HepG2 (cell line): ENCODE results near the gene PPFIA3. TPM values are rescaled to one million over a fixed set of nuclear protein-coding genes. Genes with fewer than 3 reads are reported as not detected.

Experiments
- ARHGAP35 ChIP-seq: sonication (generic); formaldehyde crosslinking; IDR thresholded peaks from 2 replicates; pipeline ENCODE4 v1.9.0; 2022; ENCODE audit warnings: mild to moderate bottlenecking, inconsistent platforms, moderate library complexity, missing genetic modification reagents, borderline replicate concordance
- CBX1 ChIP-seq: IDR thresholded peaks from one replicate; pipeline ENCODE4 v1.6.1; 2016; ENCODE audit warnings: antibody characterized with exemption, low read depth
- CBX2 ChIP-seq, 2 experiments: fragments of 200-600 bp in 1 of 2; sonication (generic); formaldehyde crosslinking in 1 of 2; IDR thresholded peaks; 2 replicates each; pipeline versions ENCODE4 v1.7.0 to v1.8.1; 2018 to 2022; ENCODE audit warnings: low read depth in 2 of 2, low read length in 1 of 2, mild to moderate bottlenecking in 1 of 2, missing genetic modification reagents in 1 of 2
- CCAR2 ChIP-seq: fragments of 200-400 bp; formaldehyde crosslinking; optimal IDR thresholded peaks from 2 replicates; pipeline ENCODE3; 2018; ENCODE audit warnings: low read depth, mild to moderate bottlenecking, low read length, moderate library complexity
- CREB1 ChIP-seq, 2 experiments: fragments of 450-650 bp in 1 of 2; IDR thresholded peaks; 2 replicates each; pipeline ENCODE4 v1.6.1; 2016 to 2017; ENCODE audit warnings: control low read depth in 1 of 2, mild to moderate bottlenecking in 1 of 2, missing compliant biosample characterization in 1 of 2, missing genetic modification characterization in 1 of 2
- FOSL2 ChIP-seq: sonication (generic); formaldehyde crosslinking; IDR thresholded peaks from 2 replicates; pipeline ENCODE4 v1.4.0; 2020; ENCODE audit warnings: missing genetic modification reagents
- GABPB1 ChIP-seq: IDR thresholded peaks from 2 replicates; pipeline ENCODE4 v1.6.1; 2016; ENCODE audit warnings: mild to moderate bottlenecking, missing genetic modification reagents, moderate library complexity, missing compliant biosample characterization
- HIVEP1 ChIP-seq: sonication (generic); formaldehyde crosslinking; IDR thresholded peaks from 2 replicates; pipeline ENCODE4 v1.4.0; 2020; ENCODE audit warnings: mild to moderate bottlenecking, missing genetic modification reagents
- KDM4B ChIP-seq: sonication (generic); formaldehyde crosslinking; IDR thresholded peaks from 2 replicates; pipeline ENCODE4 v1.4.0; 2020; ENCODE audit warnings: missing genetic modification reagents
- MAFK ChIP-seq, 2 experiments: IDR thresholded peaks in 1 of 2; conservative IDR thresholded peaks in 1 of 2; 2 replicates each; pipeline ENCODE4 v1.6.1; 2011; ENCODE audit warnings: improper control_type of control experiment in 2 of 2, low read length in 2 of 2
- PCBP1 ChIP-seq: fragments of 200-400 bp; formaldehyde crosslinking; IDR thresholded peaks from 2 replicates; pipeline ENCODE4 v1.6.1; 2017; ENCODE audit warnings: mild to moderate bottlenecking, low read depth, low read length, borderline replicate concordance
- PHF8 ChIP-seq: sonication (generic); formaldehyde crosslinking; IDR thresholded peaks from 2 replicates; pipeline ENCODE4 v1.5.0; 2020; ENCODE audit warnings: missing genetic modification reagents
- RARA ChIP-seq: IDR thresholded peaks from 2 replicates; pipeline ENCODE4 v1.6.1; 2016; ENCODE audit warnings: missing genetic modification reagents, missing compliant biosample characterization
- SIN3B ChIP-seq: fragments of 150-350 bp; IDR thresholded peaks from 2 replicates; pipeline ENCODE4 v1.6.1; 2014; ENCODE audit warnings: low read length
- ZFP36L2 ChIP-seq: sonication (generic); formaldehyde crosslinking; IDR thresholded peaks from 2 replicates; pipeline ENCODE4 v1.4.0; 2020; ENCODE audit warnings: missing genetic modification reagents
- ZFY ChIP-seq: sonication (generic); formaldehyde crosslinking; IDR thresholded peaks from 2 replicates; pipeline ENCODE4 v1.4.0; 2020; ENCODE audit warnings: missing genetic modification reagents
- ZNF451 ChIP-seq: sonication (generic); formaldehyde crosslinking; IDR thresholded peaks from 2 replicates; pipeline ENCODE4 v1.5.0; 2020; ENCODE audit warnings: mild to moderate bottlenecking, missing genetic modification reagents
- ZNF598 ChIP-seq: sonication (generic); formaldehyde crosslinking; IDR thresholded peaks from 2 replicates; pipeline ENCODE4 v1.5.1; 2020; ENCODE audit warnings: mild to moderate bottlenecking, missing genetic modification reagents, borderline replicate concordance
- ZNF703 ChIP-seq: sonication (generic); formaldehyde crosslinking; IDR thresholded peaks from 2 replicates; pipeline ENCODE4 v1.5.1; 2020; ENCODE audit warnings: missing genetic modification reagents, mild to moderate bottlenecking, moderate library complexity, borderline replicate concordance
- ZSCAN22 ChIP-seq: sonication (generic); formaldehyde crosslinking; IDR thresholded peaks from 2 replicates; pipeline ENCODE4 v1.4.0; 2020; ENCODE audit warnings: mild to moderate bottlenecking, missing genetic modification reagents
- polyA plus RNA-seq, 8 experiments: library from polyadenylated mRNA; depleted of rRNA in 3 of 8; stranded (reverse) in 7 of 8; unstranded in 1 of 8; fragments of >200 nt; fragmentation: Illumina TruSeq in 4 of 8; extraction: Trizol in 4 of 8; gene quantifications; 2 replicates each; pipeline versions ENCODE4 v1.2.1 to v1.2.3, GENCODE V29; 2011 to 2016; ENCODE audit warnings: low read depth in 4 of 8, missing spikeins in 1 of 8, mixed read lengths in 1 of 8; ENCODE audit not compliant: insufficient read depth in 1 of 8
- total RNA-seq, 5 experiments: library from RNA; depleted of rRNA; stranded (reverse); fragments of >200 nt; fragmentation: Illumina TruSeq; extraction: Trizol; gene quantifications; 2 replicates each; pipeline ENCODE4 v1.2.3, GENCODE V29; 2016; ENCODE audit warnings: low read depth in 1 of 5
- TF ChIP-seq, protein P1 (sequence below): sonication (generic); formaldehyde crosslinking; IDR thresholded peaks from 2 replicates; pipeline ENCODE4 v1.5.0; 2020; ENCODE audit warnings: missing genetic modification reagents
- TF ChIP-seq, protein P2 (sequence below): sonication (generic); formaldehyde crosslinking; IDR thresholded peaks from 2 replicates; pipeline ENCODE4 v1.4.0; 2020; ENCODE audit warnings: missing genetic modification reagents
- TF ChIP-seq, protein P3 (sequence below): sonication (generic); formaldehyde crosslinking; IDR thresholded peaks from 2 replicates; pipeline ENCODE4 v1.8.1; 2023; ENCODE audit warnings: mild to moderate bottlenecking, missing genetic modification reagents
- TF ChIP-seq, protein P4 (sequence below): sonication (generic); formaldehyde crosslinking; IDR thresholded peaks from 2 replicates; pipeline ENCODE4 v1.5.0; 2020; ENCODE audit warnings: missing genetic modification reagents

The PPFIA3 gene
- total and polyA plus RNA-seq, 2 of the 13 experiments (the other 11 are each of a cell fraction or from before 2014, with no cell fraction given) = 6.7 to 8.6 TPM

DNA sequence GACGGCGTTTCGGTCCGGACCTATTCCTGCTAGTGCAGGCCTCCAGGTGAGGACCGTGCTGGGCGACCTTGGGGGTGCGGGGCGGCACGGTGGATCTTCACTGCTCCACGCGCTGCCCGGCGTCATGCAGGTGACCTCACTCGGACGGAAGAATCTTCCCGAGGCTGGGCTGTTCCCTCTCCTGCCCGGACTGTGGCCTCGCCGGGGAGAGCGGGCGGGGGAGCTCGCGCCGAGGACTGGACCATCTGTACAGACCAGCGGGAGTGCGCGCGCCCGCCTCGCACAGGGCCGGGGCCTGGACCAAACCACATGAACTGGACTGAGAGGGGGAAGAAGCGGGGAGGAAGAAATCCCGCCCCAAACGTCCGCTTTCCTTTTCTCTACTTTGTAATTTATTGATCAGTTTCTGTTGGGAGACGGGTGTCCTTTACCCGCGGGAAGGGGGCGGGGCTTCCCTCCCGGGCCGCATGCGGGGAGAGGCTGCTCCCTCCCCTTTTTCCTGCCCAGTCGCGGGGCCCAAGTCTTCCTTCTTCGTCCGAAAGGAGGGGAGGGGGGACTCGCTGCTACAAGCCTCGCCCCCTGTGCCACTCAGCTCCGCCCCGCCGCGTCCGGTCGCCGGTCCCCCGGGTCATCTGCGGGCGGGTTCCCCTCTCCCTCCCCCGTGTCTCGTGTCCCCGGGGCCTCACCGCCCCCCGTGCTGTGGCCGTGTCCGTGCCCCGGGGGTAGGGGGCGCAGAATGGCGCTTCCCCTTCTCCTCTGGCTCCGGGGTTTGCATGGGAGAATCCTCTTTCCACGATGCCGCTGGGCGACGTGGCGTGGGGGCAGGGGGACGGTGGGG, 31.0 kb downstream of the PPFIA3 start (continued):
- peak; percentile 75 for TF ChIP-seq GABPB1 (CRISPR knock-in tag)
- no peak for TF ChIP-seq PCBP1
- no peak for TF ChIP-seq KDM4B
- TF ChIP-seq, protein P1, sequence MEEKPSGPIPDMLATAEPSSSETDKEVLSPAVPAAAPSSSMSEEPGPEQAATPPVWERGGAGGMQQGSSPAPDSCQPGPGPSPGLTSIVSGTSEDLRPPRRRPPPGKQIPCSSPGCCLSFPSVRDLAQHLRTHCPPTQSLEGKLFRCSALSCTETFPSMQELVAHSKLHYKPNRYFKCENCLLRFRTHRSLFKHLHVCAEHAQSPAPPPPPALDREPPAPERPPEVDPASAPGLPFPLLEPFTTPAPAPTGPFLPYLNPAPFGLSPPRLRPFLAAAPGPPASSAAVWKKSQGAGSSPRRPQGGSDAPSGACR (CRISPR knock-in tag) = peak; percentile 66; the same call in 1 of the 2 replicates
- no peak for TF ChIP-seq CBX2 (IDR thresholded peaks at IDR 0.05; ENCODE audit: low read depth, low read length)
- TF ChIP-seq CBX2 (CRISPR knock-in tag; IDR thresholded peaks at IDR 0.05; ENCODE audit: low read depth) = no peak
- no peak for TF ChIP-seq ZFP36L2 (CRISPR knock-in tag)
- peak; percentile 46; the same call in 1 of the 2 replicates for TF ChIP-seq CREB1 (IDR thresholded peaks at IDR 0.05)
- no peak for TF ChIP-seq CREB1 (CRISPR knock-in tag; IDR thresholded peaks at IDR 0.05)
- TF ChIP-seq, protein P2, sequence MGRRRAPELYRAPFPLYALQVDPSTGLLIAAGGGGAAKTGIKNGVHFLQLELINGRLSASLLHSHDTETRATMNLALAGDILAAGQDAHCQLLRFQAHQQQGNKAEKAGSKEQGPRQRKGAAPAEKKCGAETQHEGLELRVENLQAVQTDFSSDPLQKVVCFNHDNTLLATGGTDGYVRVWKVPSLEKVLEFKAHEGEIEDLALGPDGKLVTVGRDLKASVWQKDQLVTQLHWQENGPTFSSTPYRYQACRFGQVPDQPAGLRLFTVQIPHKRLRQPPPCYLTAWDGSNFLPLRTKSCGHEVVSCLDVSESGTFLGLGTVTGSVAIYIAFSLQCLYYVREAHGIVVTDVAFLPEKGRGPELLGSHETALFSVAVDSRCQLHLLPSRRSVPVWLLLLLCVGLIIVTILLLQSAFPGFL = no peak
- no peak for TF ChIP-seq SIN3B
- peak; percentile 68 for TF ChIP-seq ZFY (CRISPR knock-in tag)
- TF ChIP-seq FOSL2 (CRISPR knock-in tag) = peak; percentile 12; the same call in 1 of the 2 replicates
- no peak; the same call in 1 of the 2 replicates for TF ChIP-seq ZNF598 (CRISPR knock-in tag)
- TF ChIP-seq CCAR2 = no peak
- TF ChIP-seq ZNF703 = 0 out of 2 replicates have a peak, but pooled peaks have one; percentile 61
- TF ChIP-seq HIVEP1 (CRISPR knock-in tag) = peak; percentile 52
- TF ChIP-seq ZSCAN22 (CRISPR knock-in tag) = no peak
- no peak for TF ChIP-seq CBX1
- no peak; the same call in 1 of the 2 replicates for TF ChIP-seq ZNF451
- TF ChIP-seq MAFK (conservative IDR thresholded peaks at IDR 0.05 in 1 of 2, IDR thresholded peaks at IDR 0.05 in 1 of 2; ENCODE audit: low read length in 2 of 2) = no peak
- TF ChIP-seq PHF8 (CRISPR knock-in tag) = peak; percentile 62
- no peak for TF ChIP-seq ARHGAP35 (CRISPR knock-in tag)
- TF ChIP-seq, protein P3, sequence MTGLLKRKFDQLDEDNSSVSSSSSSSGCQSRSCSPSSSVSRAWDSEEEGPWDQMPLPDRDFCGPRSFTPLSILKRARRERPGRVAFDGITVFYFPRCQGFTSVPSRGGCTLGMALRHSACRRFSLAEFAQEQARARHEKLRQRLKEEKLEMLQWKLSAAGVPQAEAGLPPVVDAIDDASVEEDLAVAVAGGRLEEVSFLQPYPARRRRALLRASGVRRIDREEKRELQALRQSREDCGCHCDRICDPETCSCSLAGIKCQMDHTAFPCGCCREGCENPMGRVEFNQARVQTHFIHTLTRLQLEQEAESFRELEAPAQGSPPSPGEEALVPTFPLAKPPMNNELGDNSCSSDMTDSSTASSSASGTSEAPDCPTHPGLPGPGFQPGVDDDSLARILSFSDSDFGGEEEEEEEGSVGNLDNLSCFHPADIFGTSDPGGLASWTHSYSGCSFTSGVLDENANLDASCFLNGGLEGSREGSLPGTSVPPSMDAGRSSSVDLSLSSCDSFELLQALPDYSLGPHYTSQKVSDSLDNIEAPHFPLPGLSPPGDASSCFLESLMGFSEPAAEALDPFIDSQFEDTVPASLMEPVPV (CRISPR knock-in tag) = 0 out of 2 replicates have a peak, but pooled peaks have one; percentile 50
- TF ChIP-seq RARA (CRISPR knock-in tag) = no peak; the same call in 1 of the 2 replicates
- TF ChIP-seq, protein P4, sequence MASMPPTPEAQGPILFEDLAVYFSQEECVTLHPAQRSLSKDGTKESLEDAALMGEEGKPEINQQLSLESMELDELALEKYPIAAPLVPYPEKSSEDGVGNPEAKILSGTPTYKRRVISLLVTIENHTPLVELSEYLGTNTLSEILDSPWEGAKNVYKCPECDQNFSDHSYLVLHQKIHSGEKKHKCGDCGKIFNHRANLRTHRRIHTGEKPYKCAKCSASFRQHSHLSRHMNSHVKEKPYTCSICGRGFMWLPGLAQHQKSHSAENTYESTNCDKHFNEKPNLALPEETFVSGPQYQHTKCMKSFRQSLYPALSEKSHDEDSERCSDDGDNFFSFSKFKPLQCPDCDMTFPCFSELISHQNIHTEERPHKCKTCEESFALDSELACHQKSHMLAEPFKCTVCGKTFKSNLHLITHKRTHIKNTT (CRISPR knock-in tag) = no peak
